GM19463 (cell line): ENCODE results near the gene ALPG.

Experiments
- ATAC-seq: cut with Tn5 transposase; IDR thresholded peaks from one replicate; pipeline ENCODE4 v1.9.1; 2021; ENCODE audit warnings: mild to moderate bottlenecking, moderate library complexity; ENCODE audit not compliant: unreplicated experiment

Gene ALPG

GRCh38 chr2:232456296-232457120 is 49.9 kb downstream of the ALPG start:
- ATAC-seq = no peak

- ATAC-seq = no peak
Observed at GRCh38 chr2:232457121-232458011, 50.7 kb downstream of the ALPG start.

- no peak for ATAC-seq
Observed at GRCh38 chr2:232458051-232458660, 51.5 kb downstream of the ALPG start.

GRCh38 chr2:232458661-232459418 is 52.2 kb downstream of the ALPG start:
- ATAC-seq = no peak

- no peak for ATAC-seq
Observed at GRCh38 chr2:232459419-232460035, 52.9 kb downstream of the ALPG start.

GRCh38 chr2:232460171-232460570 is 53.5 kb downstream of the ALPG start:
- ATAC-seq = no peak
